ENCODE results near the gene ZNF439. TPM values are rescaled to one million over a fixed set of nuclear protein-coding genes. Genes with fewer than 3 reads are reported as not detected.
"Not testable (repeated sequence)": the region's sequence is repeated elsewhere in the genome, so short reads cannot be mapped to it uniquely, and the experiment has no call there.

ZNF439 gene
- total RNA-seq, 1 experiment from 2014 or later, result 6.2 TPM

- BruUV-seq (replicated peaks), result no TSS peak
- DNase-seq, result no peak
- CTCF ChIA-PET, result no interaction called here
These were observed 57.4 kb downstream of the ZNF439 start for GRCh38 chr19:11905928-11906327.

GRCh38 chr19:11911937-11912336, 63.4 kb downstream of the ZNF439 start:
- H3K4me3 ChIP-seq (ENCODE audit: low read length); POLR2A ChIA-PET (ENCODE audit: unreplicated experiment); H3K9me2 ChIP-seq (replicated peaks; ENCODE audit: low read length); H4K20me1 ChIP-seq (ENCODE audit: low read length); CTCF ChIA-PET; H3K79me2 ChIP-seq (ENCODE audit: low read length); H2AFZ ChIP-seq (ENCODE audit: low read length); H3K4me2 ChIP-seq (ENCODE audit: low read length); BruUV-seq (replicated peaks); DNase-seq; ATAC-seq; H3K36me3 ChIP-seq (ENCODE audit: low read depth, low read length); H3F3A ChIP-seq (ENCODE audit: low read length, unreplicated experiment); H3K27me3 ChIP-seq (ENCODE audit: low read length); intact Hi-C loops (cut with micrococcal nuclease); H3K27ac ChIP-seq (ENCODE audit: low read length); H3K4me1 ChIP-seq (ENCODE audit: insufficient read depth, low read length); H3K9ac ChIP-seq (ENCODE audit: low read length): not testable (repeated sequence)
- peaks cover 13% of the 10 kb centered on the region for H3K9me3 ChIP-seq (ENCODE audit: low read length)

More at GRCh38 chr19:11905928-11906327, 57.4 kb downstream of the ZNF439 start:
- Histone ChIP-seq H3F3A (ENCODE audit: low read length, unreplicated experiment) (no peaks in the 10 kb centered on the region), H3K4me3 (ENCODE audit: low read length) (peak overlapping the region; percentile 16; the same call in 1 of the 2 replicates), H3K9me3 (ENCODE audit: low read length) (peaks cover 31% of the 10 kb centered on the region), H3K27me3 (ENCODE audit: low read length) (no peaks in the 10 kb centered on the region), H3K79me2 (ENCODE audit: low read length) (no peaks in the 10 kb centered on the region), H3K27ac (ENCODE audit: low read length) (no peak overlapping the region), H3K4me1 (ENCODE audit: insufficient read depth, low read length) (no peaks in the 10 kb centered on the region), H3K4me2 (ENCODE audit: low read length) (no peak overlapping the region), H2AFZ (ENCODE audit: low read length) (no peak overlapping the region), H3K9ac (ENCODE audit: low read length) (no peak overlapping the region), H4K20me1 (ENCODE audit: low read length) (no peaks in the 10 kb centered on the region), H3K36me3 (ENCODE audit: low read depth, low read length) (peaks cover 33% of the 10 kb centered on the region), H3K9me2 (replicated peaks; ENCODE audit: low read length) (no peaks in the 10 kb centered on the region)
- ATAC-seq, result no peak
- intact Hi-C loops (cut with micrococcal nuclease), result no loop called here
- POLR2A ChIA-PET (ENCODE audit: unreplicated experiment), result no interaction called here
- TF ChIP-seq EZH2phosphoT487 (IDR thresholded peaks at IDR 0.05; ENCODE audit: borderline replicate concordance, low read length) (no peak), EZH2 (IDR thresholded peaks at IDR 0.05; ENCODE audit: low read length, unreplicated experiment) (no peak)
- TF ChIP-seq, protein P1, sequence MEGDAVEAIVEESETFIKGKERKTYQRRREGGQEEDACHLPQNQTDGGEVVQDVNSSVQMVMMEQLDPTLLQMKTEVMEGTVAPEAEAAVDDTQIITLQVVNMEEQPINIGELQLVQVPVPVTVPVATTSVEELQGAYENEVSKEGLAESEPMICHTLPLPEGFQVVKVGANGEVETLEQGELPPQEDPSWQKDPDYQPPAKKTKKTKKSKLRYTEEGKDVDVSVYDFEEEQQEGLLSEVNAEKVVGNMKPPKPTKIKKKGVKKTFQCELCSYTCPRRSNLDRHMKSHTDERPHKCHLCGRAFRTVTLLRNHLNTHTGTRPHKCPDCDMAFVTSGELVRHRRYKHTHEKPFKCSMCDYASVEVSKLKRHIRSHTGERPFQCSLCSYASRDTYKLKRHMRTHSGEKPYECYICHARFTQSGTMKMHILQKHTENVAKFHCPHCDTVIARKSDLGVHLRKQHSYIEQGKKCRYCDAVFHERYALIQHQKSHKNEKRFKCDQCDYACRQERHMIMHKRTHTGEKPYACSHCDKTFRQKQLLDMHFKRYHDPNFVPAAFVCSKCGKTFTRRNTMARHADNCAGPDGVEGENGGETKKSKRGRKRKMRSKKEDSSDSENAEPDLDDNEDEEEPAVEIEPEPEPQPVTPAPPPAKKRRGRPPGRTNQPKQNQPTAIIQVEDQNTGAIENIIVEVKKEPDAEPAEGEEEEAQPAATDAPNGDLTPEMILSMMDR (conservative IDR thresholded peaks at IDR 0.05; ENCODE audit: low read depth, low read length), result no peak

- H3K4me1 ChIP-seq (ENCODE audit: insufficient read depth, low read length); H4K20me1 ChIP-seq (ENCODE audit: low read length); CTCF ChIA-PET; H3K27ac ChIP-seq (ENCODE audit: low read length); H3K79me2 ChIP-seq (ENCODE audit: low read length); H3K4me3 ChIP-seq (ENCODE audit: low read length); H3F3A ChIP-seq (ENCODE audit: low read length, unreplicated experiment); POLR2A ChIA-PET (ENCODE audit: unreplicated experiment); DNase-seq; H3K27me3 ChIP-seq (ENCODE audit: low read length); H3K4me2 ChIP-seq (ENCODE audit: low read length); H3K9ac ChIP-seq (ENCODE audit: low read length); H2AFZ ChIP-seq (ENCODE audit: low read length); intact Hi-C loops (cut with micrococcal nuclease); BruUV-seq (replicated peaks); H3K36me3 ChIP-seq (ENCODE audit: low read depth, low read length); H3K9me2 ChIP-seq (replicated peaks; ENCODE audit: low read length): not testable (repeated sequence)
- peaks cover 24% of the 10 kb centered on the region for H3K9me3 ChIP-seq (ENCODE audit: low read length)
- ATAC-seq, result peak; percentile 40; the same call in 1 of the 2 replicates
These were observed 66.0 kb downstream of the ZNF439 start for GRCh38 chr19:11914417-11915051.

Other genes starting within 250 kb of the ZNF439 start
- 5.1 and 5.6 TPM in 2 replicates for gene ZNF823, start 109.8 kb upstream of the ZNF439 start, total RNA-seq (2014; rRNA removed)
- gene ZNF441, start 81.7 kb upstream of the ZNF439 start, total RNA-seq (2014; rRNA removed), result 6.9 and 8.0 TPM in 2 replicates
- gene ZNF491, start 50.2 kb upstream of the ZNF439 start, total RNA-seq (2014; rRNA removed), result 0.17 and 0.47 TPM in 2 replicates
- 11.6 and 11.9 TPM in 2 replicates for gene ZNF440, start 34.5 kb upstream of the ZNF439 start, total RNA-seq (2014; rRNA removed)
- gene ZNF69, start 39.1 kb downstream of the ZNF439 start, total RNA-seq (2014; rRNA removed), result 2.7 and 4.3 TPM in 2 replicates
- gene ZNF700, start 76.4 kb downstream of the ZNF439 start, total RNA-seq (2014; rRNA removed), result 6.7 and 9.5 TPM in 2 replicates
- 0.33 TPM in 1 of 2 replicates, not detected in the other for gene ZNF763, start 116.3 kb downstream of the ZNF439 start, total RNA-seq (2014; rRNA removed)
- gene ZNF433, start 187.0 kb downstream of the ZNF439 start, total RNA-seq (2014; rRNA removed), result 5.4 and 7.8 TPM in 2 replicates
- gene ZNF878, start 204.2 kb downstream of the ZNF439 start, total RNA-seq (2014; rRNA removed), result 0.23 and 1.9 TPM in 2 replicates
- 4.0 and 4.7 TPM in 2 replicates for gene ZNF844, start 216.0 kb downstream of the ZNF439 start, total RNA-seq (2014; rRNA removed)